GM19395 (cell line): ENCODE measurements around the gene PARN.

Experiments
- ATAC-seq: cut with Tn5 transposase; IDR thresholded peaks from one replicate; pipeline ENCODE4 v1.9.1; 2021; ENCODE audit warnings: mild to moderate bottlenecking, moderate library complexity; ENCODE audit not compliant: unreplicated experiment

PARN gene

GRCh38 chr16:14501331-14502255 lies 128.5 kb downstream of the PARN start:
- ATAC-seq: no peak

GRCh38 chr16:14500791-14501190 lies 129.3 kb downstream of the PARN start:
- no peak for ATAC-seq

GRCh38 chr16:14499110-14499509 lies 130.9 kb downstream of the PARN start:
- ATAC-seq: no peak

DNA sequence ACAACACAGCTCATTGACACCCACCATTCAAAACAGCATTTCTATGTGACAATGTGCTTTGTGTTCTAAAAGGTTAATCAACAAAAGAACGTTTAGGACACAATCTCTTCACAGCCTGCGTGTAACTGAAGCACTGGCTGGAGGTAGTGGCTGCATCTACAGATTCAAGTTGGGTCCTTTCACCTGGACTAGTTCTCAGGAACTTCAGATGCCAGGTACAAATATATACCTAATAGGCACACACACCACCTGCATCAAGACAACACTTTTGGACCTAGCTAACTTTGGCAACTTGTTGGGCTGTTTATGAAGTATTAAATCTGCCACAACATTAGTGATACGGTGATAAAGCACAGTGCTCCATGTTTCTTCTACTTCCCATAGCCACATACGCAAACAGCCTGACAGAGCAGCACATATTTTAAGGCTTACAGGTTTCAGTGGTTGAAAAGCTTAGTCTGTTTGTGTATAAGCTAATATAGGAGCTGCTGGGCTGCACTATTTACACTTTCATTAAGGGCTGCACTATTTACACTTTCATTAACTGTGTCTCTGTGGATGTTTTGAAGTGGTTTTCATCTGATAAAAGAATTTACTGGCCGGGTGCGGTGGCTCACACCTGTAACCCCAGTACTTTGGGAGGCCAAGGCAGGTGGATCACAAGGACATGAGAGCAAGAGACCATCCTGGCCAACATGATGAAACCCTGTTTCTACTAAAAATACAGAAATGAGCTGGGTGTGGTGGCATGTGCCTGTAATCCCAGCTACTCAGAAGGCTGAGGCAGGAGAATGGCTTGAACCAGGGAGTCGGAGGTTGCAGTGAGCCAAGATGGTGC lies 132.6 kb downstream of the PARN start:
- ATAC-seq: no peak

GRCh38 chr16:14496786-14497185 lies 133.3 kb downstream of the PARN start:
- no peak for ATAC-seq

GRCh38 chr16:14496047-14496770 lies 133.9 kb downstream of the PARN start:
- no peak for ATAC-seq

- no peak for ATAC-seq
These were observed 134.6 kb downstream of the PARN start for GRCh38 chr16:14495213-14496046.

DNA sequence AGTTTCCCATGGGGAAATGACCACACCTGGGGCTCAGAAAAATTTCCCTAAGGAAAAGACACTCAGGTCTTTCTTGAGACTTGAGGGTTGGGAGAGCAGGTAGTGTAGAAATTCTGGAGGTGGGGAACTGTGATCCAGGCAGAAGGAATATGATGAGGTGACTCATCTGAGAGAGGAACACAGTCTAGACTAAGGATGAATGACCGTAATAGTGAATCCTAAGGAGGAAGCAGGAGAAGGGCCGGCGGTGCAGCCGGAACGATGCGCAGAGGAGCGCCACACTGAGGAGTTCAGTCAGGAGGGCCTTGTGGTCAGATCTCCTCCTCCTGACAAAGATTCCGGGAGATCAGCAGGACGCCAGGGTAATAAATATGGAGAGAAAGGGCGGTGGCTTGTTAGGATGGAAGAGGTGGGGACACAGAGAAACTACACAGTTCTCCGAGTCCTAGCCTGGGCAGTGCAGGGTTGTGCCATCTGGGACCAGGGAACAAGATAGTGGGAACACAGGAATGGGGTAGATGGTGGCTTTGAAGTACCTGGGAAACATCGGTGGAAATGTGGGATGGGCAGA lies 135.6 kb downstream of the PARN start:
- ATAC-seq: no peak

DNA sequence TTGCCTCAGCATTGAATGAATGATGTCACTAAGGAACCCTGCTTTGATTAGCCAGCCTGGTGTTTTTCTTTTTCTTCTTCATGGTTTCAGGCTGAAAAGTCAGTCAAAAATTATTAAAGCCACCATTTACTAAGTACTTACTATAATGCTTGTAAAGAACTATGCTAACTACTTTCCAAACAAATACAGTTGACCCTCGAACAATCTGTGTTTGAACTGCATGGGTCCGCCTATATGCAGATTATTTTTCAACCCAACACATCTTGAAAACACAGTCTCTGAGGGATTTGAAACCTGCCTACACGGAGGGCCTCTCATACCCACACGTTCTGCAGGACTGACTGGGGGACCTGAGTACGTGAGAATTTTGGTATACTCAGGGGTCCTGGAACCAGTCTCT lies 136.3 kb downstream of the PARN start:
- ATAC-seq: no peak

DNA sequence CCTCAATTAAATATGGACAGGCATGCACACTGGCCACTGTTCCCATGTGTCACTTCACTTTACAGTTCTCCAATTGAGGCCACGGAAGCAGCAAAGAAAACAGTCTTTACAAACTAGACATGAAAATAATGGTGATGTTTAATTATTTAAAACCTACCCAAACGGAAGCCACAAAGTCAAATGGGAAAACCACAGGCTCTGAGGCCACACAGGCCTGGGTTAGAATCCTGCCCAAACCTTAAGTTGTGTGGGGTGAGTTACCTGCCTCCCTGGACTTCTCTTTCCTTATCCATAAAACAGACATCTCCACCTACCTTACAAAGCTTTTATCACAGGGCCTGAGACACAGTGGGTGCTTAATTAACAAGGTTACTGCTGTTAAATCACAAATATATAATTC lies 137.4 kb downstream of the PARN start:
- no peak for ATAC-seq

- ATAC-seq: no peak
These were observed 138.1 kb downstream of the PARN start for GRCh38 chr16:14491861-14492529.

- ATAC-seq: no peak
These were observed 139.8 kb downstream of the PARN start for GRCh38 chr16:14490235-14490634.

DNA sequence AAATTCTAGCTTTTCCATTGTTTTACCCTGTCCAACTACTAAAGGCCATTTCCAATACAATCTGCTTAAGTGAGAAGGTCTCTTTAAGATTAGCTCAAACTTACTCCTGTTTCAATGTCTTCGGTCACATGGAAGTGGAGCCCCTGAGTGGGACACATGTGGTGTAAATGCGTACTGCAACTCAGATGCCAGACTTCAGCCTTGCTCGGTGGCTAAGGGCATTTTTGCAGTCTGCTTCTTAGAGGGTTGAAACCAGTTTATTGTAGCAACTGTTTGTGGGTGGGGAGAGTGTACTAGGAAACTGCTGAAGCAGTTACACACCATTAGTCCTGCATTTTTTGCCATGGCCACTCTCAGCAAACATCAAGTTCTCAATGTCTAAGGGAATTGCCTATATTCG lies 140.6 kb downstream of the PARN start:
- no peak for ATAC-seq

DNA sequence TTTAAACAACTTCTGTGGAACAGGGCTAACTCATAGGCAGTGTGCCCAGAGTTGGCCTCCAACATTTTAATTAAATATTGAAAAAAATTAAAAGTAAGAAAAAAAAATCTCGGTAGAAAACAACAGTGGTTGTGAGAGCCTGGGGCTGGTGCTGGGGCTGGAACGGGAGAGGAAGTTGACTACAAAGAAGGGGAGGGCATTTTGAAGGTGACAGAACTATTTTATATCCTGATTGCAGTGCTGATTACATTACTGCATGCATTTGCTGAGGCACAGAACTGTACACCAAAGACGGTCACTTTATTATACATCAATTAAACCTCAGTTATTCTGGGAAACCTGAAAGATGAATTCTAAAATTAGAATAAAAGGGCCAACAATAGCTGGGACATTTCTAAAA lies 142.5 kb downstream of the PARN start:
- ATAC-seq: no peak

GRCh38 chr16:14486520-14487303 lies 143.3 kb downstream of the PARN start:
- no peak for ATAC-seq

DNA sequence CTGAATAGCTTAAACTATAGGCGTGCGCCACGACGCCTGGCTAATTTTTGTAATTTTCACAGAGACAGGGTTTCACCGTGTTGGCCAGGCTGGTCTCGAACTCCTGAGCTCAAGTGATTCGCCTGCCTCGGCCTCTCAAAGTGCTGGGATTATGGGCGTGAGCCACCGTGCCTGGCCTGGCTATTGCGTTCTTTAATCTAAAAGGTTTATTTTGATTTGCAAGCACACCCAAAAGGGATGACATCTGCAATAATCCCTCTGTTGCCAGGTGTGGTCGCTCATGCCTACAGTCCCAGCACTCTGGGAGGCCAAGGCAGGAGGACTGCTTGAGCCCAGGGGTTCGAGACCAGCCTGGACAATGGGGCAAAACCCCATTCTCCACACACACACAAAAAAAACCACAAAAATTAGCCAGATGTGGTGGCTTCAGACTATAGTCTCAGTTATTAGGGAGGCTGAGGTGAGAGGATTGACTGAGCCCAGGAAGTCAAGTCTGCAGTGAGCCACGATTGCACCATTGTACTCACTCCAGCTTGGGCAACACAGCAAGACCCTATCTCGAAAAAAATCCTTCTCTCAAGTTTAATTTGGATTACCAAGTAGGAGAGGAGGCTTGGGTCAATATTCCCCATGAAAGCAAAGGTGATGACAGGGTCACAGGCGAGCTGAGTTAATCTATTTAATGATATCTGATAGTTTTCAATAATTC lies 144.1 kb downstream of the PARN start:
- ATAC-seq: no peak

DNA sequence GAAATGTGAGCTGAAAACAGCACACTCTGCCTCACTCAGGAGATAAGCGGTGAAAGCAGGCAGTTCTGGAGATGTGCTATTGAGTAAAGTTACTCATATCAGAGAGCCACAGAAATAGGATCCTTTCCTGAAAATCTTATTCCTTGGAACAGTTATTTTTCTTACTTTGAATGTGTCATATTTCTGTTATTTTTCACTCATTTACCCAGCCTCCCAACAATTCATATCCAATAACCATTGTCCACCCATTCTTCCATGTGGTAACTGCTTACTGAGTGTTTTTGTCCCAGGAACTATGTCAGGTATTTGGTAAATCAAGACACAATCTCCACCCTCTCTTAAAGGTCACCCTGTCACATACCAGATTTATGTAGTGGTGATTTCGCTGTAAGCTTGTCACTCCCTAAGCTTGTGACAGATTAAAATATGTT lies 144.9 kb downstream of the PARN start:
- ATAC-seq: no peak

GRCh38 chr16:14483819-14484385 lies 146.2 kb downstream of the PARN start:
- ATAC-seq: no peak
